ENCODE data around the gene LCAT.
A peak's percentile ranks its signal among the peaks of the same experiment; 100 is the strongest.
"Not testable (repeated sequence)": the region's sequence is repeated elsewhere in the genome, so short reads cannot be mapped to it uniquely, and the experiment has no call there.

LCAT gene

GRCh38 chr16:67941469-67942199 lies 2.3 kb downstream of the LCAT start:
- no peak overlapping the region for H3K27ac ChIP-seq (ENCODE audit: poor library complexity, severe bottlenecking)

DNA sequence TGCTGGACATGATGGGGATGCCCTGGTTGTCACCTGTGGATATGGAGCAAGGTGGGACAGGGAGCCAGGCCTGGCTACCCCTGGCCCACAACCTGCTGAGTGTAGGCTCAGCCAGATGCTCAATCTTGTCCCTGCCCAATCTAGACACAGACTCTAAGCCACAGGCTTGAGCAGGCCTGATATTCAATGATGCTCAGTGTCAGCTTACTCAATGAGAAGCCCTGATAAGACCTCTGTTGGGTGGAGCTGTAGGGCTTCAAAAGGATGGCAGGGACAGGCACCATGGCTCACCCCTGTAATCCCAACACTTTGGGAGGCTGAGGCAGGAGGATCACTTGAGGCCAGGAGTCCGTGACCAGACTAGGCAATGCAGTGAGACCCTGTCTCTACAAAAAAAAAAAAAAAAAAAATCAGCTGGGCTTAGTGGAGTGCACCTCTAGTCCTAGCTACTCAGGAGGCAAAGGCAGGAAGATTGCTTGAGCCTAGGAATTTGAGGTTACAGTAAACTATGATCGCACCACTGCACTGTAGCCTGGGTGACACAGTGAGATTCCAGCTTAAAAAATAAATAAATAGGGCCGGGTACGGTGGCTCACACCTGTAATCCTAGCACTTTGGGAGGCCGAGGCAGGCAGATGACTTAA lies 3.4 kb downstream of the LCAT start:
- Histone ChIP-seq H3K36me3 (ENCODE audit: low read depth) (peaks cover 42% of the 10 kb centered on the region), H3K27ac (ENCODE audit: poor library complexity, severe bottlenecking) (no peak overlapping the region), H3K4me1 (ENCODE audit: insufficient read depth, poor library complexity, severe bottlenecking) (no peaks in the 10 kb centered on the region), H3K27me3 (ENCODE audit: insufficient read depth, poor library complexity, severe bottlenecking) (no peaks in the 10 kb centered on the region), H3K4me3 (ENCODE audit: severe bottlenecking) (no peak overlapping the region), H3K9me3 (ENCODE audit: severe bottlenecking) (no peaks in the 10 kb centered on the region)
- TF ChIP-seq CTCF (IDR thresholded peaks at IDR 0.05; ENCODE audit: poor library complexity, severe bottlenecking): no peak
- ATAC-seq (ENCODE audit: low read depth) (no peak), DNase-seq (ENCODE audit: low spot score) (no peak)

More at GRCh38 chr16:67941469-67942199, 2.3 kb downstream of the LCAT start:
- no peak for DNase-seq (ENCODE audit: low spot score)
- no peaks in the 10 kb centered on the region for H3K9me3 ChIP-seq (ENCODE audit: severe bottlenecking)
- no peak for TF ChIP-seq CTCF (IDR thresholded peaks at IDR 0.05; ENCODE audit: poor library complexity, severe bottlenecking)
- H3K27me3 ChIP-seq (ENCODE audit: insufficient read depth, poor library complexity, severe bottlenecking): no peaks in the 10 kb centered on the region
- H3K4me3 ChIP-seq (ENCODE audit: severe bottlenecking): no peak overlapping the region
- no peaks in the 10 kb centered on the region for H3K4me1 ChIP-seq (ENCODE audit: insufficient read depth, poor library complexity, severe bottlenecking)
- ATAC-seq (ENCODE audit: low read depth): no peak
- H3K36me3 ChIP-seq (ENCODE audit: low read depth): peaks cover 52% of the 10 kb centered on the region

DNA sequence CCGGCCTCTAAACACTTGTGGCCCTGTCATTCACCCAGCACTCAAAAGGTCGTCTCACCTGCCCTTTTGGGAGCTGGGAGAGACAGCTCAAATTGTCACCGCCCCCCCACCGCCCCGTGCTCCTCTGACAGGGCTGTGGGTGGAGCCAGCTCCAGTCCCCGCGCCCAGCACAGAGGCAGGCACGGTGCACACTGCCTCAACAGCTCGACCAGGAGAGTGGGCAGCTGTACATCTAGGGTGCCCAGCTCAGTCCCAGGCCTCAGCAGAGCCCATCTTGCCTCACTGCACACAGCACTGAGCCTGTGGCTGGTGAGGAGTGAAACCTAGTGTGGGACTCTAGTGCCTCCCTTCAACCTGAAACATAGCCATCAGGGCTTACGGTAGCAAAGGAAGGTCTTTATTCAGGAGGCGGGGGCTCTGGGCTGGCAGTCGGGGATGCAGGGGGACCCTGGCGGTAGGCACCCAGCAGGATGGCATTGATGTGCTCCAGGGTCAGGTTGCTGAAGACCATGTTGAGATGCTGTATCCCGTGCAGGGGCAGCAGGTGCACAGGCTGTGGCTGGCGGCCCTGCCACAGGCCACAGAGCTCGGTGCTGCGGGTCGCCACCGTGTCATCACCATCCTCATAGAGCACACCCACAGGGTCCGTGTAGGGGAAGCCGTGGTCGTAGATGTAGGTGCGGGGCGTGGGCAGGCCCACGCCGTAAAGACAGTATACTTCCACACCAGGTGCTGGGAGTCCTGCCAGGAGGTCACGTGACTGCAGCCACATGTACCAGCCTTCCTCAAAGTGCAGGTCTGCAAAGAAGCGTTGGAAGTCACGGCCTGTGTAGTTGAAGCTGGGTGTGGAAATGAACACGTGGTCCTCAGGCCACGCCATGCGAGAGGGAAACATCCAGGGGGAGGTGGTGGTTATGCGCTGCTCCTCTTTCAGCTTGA lies 4.1 kb downstream of the LCAT start:
- H3K36me3 ChIP-seq (ENCODE audit: low read depth): peaks cover 34% of the 10 kb centered on the region
- H3K4me1 ChIP-seq (ENCODE audit: insufficient read depth, poor library complexity, severe bottlenecking): no peaks in the 10 kb centered on the region

GRCh38 chr16:67937713-67938112 lies 6.2 kb downstream of the LCAT start:
- not testable (repeated sequence) for H3K27ac ChIP-seq (ENCODE audit: poor library complexity, severe bottlenecking); H3K4me3 ChIP-seq (ENCODE audit: severe bottlenecking); DNase-seq (ENCODE audit: low spot score); H3K27me3 ChIP-seq (ENCODE audit: insufficient read depth, poor library complexity, severe bottlenecking); H3K4me1 ChIP-seq (ENCODE audit: insufficient read depth, poor library complexity, severe bottlenecking); H3K9me3 ChIP-seq (ENCODE audit: severe bottlenecking); ATAC-seq (ENCODE audit: low read depth)
- peaks cover 16% of the 10 kb centered on the region for H3K36me3 ChIP-seq (ENCODE audit: low read depth)

More for the DNA sequence above, 4.1 kb downstream of the LCAT start:
- Histone ChIP-seq H3K4me3 (ENCODE audit: severe bottlenecking) (no peak overlapping the region), H3K27ac (ENCODE audit: poor library complexity, severe bottlenecking) (no peak overlapping the region), H3K9me3 (ENCODE audit: severe bottlenecking) (no peaks in the 10 kb centered on the region), H3K27me3 (ENCODE audit: insufficient read depth, poor library complexity, severe bottlenecking) (no peaks in the 10 kb centered on the region)
- TF ChIP-seq CTCF (IDR thresholded peaks at IDR 0.05; ENCODE audit: poor library complexity, severe bottlenecking): no peak
- ATAC-seq (ENCODE audit: low read depth): no peak
- peak; percentile 68 for DNase-seq (ENCODE audit: low spot score)
